Mucosa of rectum (tissue), 2 donors: ENCODE data around the gene MOCS1.

Experiments
- H3K27ac ChIP-seq, 2 donors: one replicate each; pipeline ENCODE4 v1.7.0; 2013; ENCODE audit warnings: inconsistent platforms in 2 of 2, low read depth in 2 of 2, low read length in 2 of 2
- H3K27me3 ChIP-seq, 2 donors: one replicate each; pipeline ENCODE4 v1.7.0; 2013; ENCODE audit warnings: low read length in 2 of 2; ENCODE audit not compliant: control insufficient read depth in 2 of 2, insufficient read depth in 2 of 2
- H3K36me3 ChIP-seq, 2 donors: one replicate each; pipeline ENCODE4 v1.7.0; 2013; ENCODE audit warnings: low read length in 2 of 2; ENCODE audit not compliant: control insufficient read depth in 2 of 2, insufficient read depth in 2 of 2
- H3K4me1 ChIP-seq, 2 donors: one replicate each; pipeline ENCODE4 v1.7.0; 2013; ENCODE audit warnings: low read length in 2 of 2, mild to moderate bottlenecking in 1 of 2; ENCODE audit not compliant: control insufficient read depth in 2 of 2, insufficient read depth in 2 of 2
- H3K4me3 ChIP-seq, 2 donors: one replicate each; pipeline ENCODE4 v1.7.0; 2013; ENCODE audit warnings: low read length in 2 of 2
- H3K9ac ChIP-seq, 2 donors: one replicate each; pipeline ENCODE4 v1.7.0; 2013; ENCODE audit warnings: low read length in 2 of 2, low read depth in 1 of 2, mild to moderate bottlenecking in 1 of 2
- H3K9me3 ChIP-seq, 2 donors: one replicate each; pipeline ENCODE4 v1.7.0; 2013; ENCODE audit warnings: low read length in 2 of 2; ENCODE audit not compliant: control insufficient read depth in 2 of 2
- donor health status: healthy.
- donor health status: Normal muscosa, but diverticular disease.

Gene MOCS1

GRCh38 chr6:39936857-39937256 lies 2.6 kb upstream of the MOCS1 start:
- H3K27me3 ChIP-seq = no peaks in the 10 kb centered on the region
- H3K36me3 ChIP-seq = no peaks in the 10 kb centered on the region
- H3K27ac ChIP-seq = no peak overlapping the region
- no peaks in the 10 kb centered on the region for H3K9me3 ChIP-seq
- H3K4me1 ChIP-seq = peaks cover 3 to 10% of the 10 kb centered on the region in 2 donors
- no peak overlapping the region for H3K4me3 ChIP-seq
- no peak overlapping the region for H3K9ac ChIP-seq

- Histone ChIP-seq H3K27me3 (no peaks in the 10 kb centered on the region), H3K36me3 (no peaks in the 10 kb centered on the region), H3K4me1 (peaks cover 3 to 17% of the 10 kb centered on the region in 2 donors), H3K9ac (no peak overlapping the region), H3K27ac (no peak overlapping the region), H3K9me3 (no peaks in the 10 kb centered on the region), H3K4me3 (no peak overlapping the region)
These were observed 979 bp upstream of the MOCS1 start for GRCh38 chr6:39935241-39935640.

GRCh38 chr6:39933669-39934130 lies 562 bp downstream of the MOCS1 start:
- no peaks in the 10 kb centered on the region for H3K27me3 ChIP-seq
- H3K4me1 ChIP-seq = peaks cover 3 to 21% of the 10 kb centered on the region in 2 donors
- H3K27ac ChIP-seq = peak overlapping the region; percentile 32 to 59
- peak overlapping the region; percentile 69 to 75 for H3K4me3 ChIP-seq
- H3K9me3 ChIP-seq = no peaks in the 10 kb centered on the region
- H3K36me3 ChIP-seq = no peaks in the 10 kb centered on the region
- H3K9ac ChIP-seq = peak overlapping the region; percentile 58 to 66

GRCh38 chr6:39932386-39932910 lies 1.8 kb downstream of the MOCS1 start:
- H3K9ac ChIP-seq = no peak overlapping the region
- no peak overlapping the region for H3K4me3 ChIP-seq
- no peaks in the 10 kb centered on the region for H3K9me3 ChIP-seq

GRCh38 chr6:39931607-39932006 lies 2.7 kb downstream of the MOCS1 start:
- Histone ChIP-seq H3K27ac (no peak overlapping the region), H3K9me3 (no peaks in the 10 kb centered on the region), H3K27me3 (no peaks in the 10 kb centered on the region), H3K4me3 (no peak overlapping the region), H3K36me3 (no peaks in the 10 kb centered on the region), H3K4me1 (peaks cover 2 to 11% of the 10 kb centered on the region in 2 donors), H3K9ac (no peak overlapping the region)

More at GRCh38 chr6:39932386-39932910, 1.8 kb downstream of the MOCS1 start:
- H3K27ac ChIP-seq = no peak overlapping the region
- H3K36me3 ChIP-seq = no peaks in the 10 kb centered on the region
- peaks cover 3 to 11% of the 10 kb centered on the region in 2 donors for H3K4me1 ChIP-seq
- no peaks in the 10 kb centered on the region for H3K27me3 ChIP-seq

- H3K27ac ChIP-seq = peak overlapping the region in 1 of 2 donors; percentile 31
These were observed 3.7 kb downstream of the MOCS1 start for GRCh38 chr6:39930540-39930939.

GRCh38 chr6:39929733-39930461 lies 4.4 kb downstream of the MOCS1 start:
- Histone ChIP-seq H3K9me3 (no peaks in the 10 kb centered on the region), H3K4me1 (peaks cover 2 to 11% of the 10 kb centered on the region in 2 donors), H3K27ac (peak overlapping the region in 1 of 2 donors; percentile 31), H3K36me3 (peaks cover 7 to 9% of the 10 kb centered on the region in 2 donors), H3K27me3 (no peaks in the 10 kb centered on the region), H3K4me3 (no peak overlapping the region), H3K9ac (no peak overlapping the region)

More at GRCh38 chr6:39930540-39930939, 3.7 kb downstream of the MOCS1 start:
- H3K4me1 ChIP-seq = peaks cover 2 to 11% of the 10 kb centered on the region in 2 donors
- no peak overlapping the region for H3K4me3 ChIP-seq
- no peak overlapping the region for H3K9ac ChIP-seq
- H3K9me3 ChIP-seq = no peaks in the 10 kb centered on the region
- peaks cover 2% of the 10 kb centered on the region in 2 donors for H3K36me3 ChIP-seq
- no peaks in the 10 kb centered on the region for H3K27me3 ChIP-seq

GRCh38 chr6:39929039-39929732 lies 5.1 kb downstream of the MOCS1 start:
- H3K36me3 ChIP-seq = peaks cover 7 to 13% of the 10 kb centered on the region in 2 donors
- no peak overlapping the region for H3K27ac ChIP-seq
- H3K9ac ChIP-seq = no peak overlapping the region
- H3K4me1 ChIP-seq = peaks cover 2 to 11% of the 10 kb centered on the region in 2 donors
- no peak overlapping the region for H3K4me3 ChIP-seq
- no peaks in the 10 kb centered on the region for H3K9me3 ChIP-seq
- no peaks in the 10 kb centered on the region for H3K27me3 ChIP-seq

GRCh38 chr6:39927159-39927558 lies 7.1 kb downstream of the MOCS1 start:
- H3K27me3 ChIP-seq = no peaks in the 10 kb centered on the region
- peaks cover 11 to 22% of the 10 kb centered on the region in 2 donors for H3K4me1 ChIP-seq
- no peak overlapping the region for H3K27ac ChIP-seq
- no peaks in the 10 kb centered on the region for H3K9me3 ChIP-seq
- H3K4me3 ChIP-seq = no peak overlapping the region
- no peak overlapping the region for H3K9ac ChIP-seq
- peaks cover 7 to 17% of the 10 kb centered on the region in 2 donors for H3K36me3 ChIP-seq

GRCh38 chr6:39926668-39927067 lies 7.6 kb downstream of the MOCS1 start:
- no peak overlapping the region for H3K9ac ChIP-seq
- H3K4me3 ChIP-seq = no peak overlapping the region
- H3K9me3 ChIP-seq = no peaks in the 10 kb centered on the region
- H3K4me1 ChIP-seq = peaks cover 11 to 22% of the 10 kb centered on the region in 2 donors
- no peak overlapping the region for H3K27ac ChIP-seq
- peaks cover 7 to 17% of the 10 kb centered on the region in 2 donors for H3K36me3 ChIP-seq
- H3K27me3 ChIP-seq = no peaks in the 10 kb centered on the region
